GM12878 (cell line): ENCODE data around the gene S1PR1.

Experiments used
- CTCF ChIP-seq, 3 experiments: IDR thresholded peaks in 2 of 3; conservative IDR thresholded peaks in 1 of 3; 2 replicates each; pipeline ENCODE4 v1.5.1; 2011; ENCODE audit warnings: low read depth in 3 of 3, low read length in 3 of 3, mild to moderate bottlenecking in 3 of 3, control low read depth in 2 of 3, moderate library complexity in 2 of 3, inconsistent platforms in 1 of 3, mixed read lengths in 1 of 3; ENCODE audit not compliant: control insufficient read depth in 2 of 3, insufficient read depth in 1 of 3; ENCODE audit errors: extremely low read depth in 1 of 3
- DPF2 ChIP-seq: fragments of 450-650 bp; IDR thresholded peaks from 2 replicates; pipeline ENCODE4 v1.6.1; 2017; ENCODE audit warnings: mild to moderate bottlenecking
- ESRRA ChIP-seq: IDR thresholded peaks from 2 replicates; pipeline ENCODE4 v1.6.1; 2012; ENCODE audit warnings: mild to moderate bottlenecking, low read length, improper control_type of control experiment
- HCFC1 ChIP-seq: fragments of 150-350 bp; IDR thresholded peaks from 2 replicates; pipeline ENCODE4 v1.6.1; 2014; ENCODE audit warnings: low read length
- NFYB ChIP-seq: IDR thresholded peaks from 2 replicates; pipeline ENCODE4 v1.6.1; 2011; ENCODE audit warnings: low read depth, mild to moderate bottlenecking, low read length, improper control_type of control experiment, moderate library complexity; ENCODE audit not compliant: insufficient read depth
- POLR2A ChIP-seq: IDR thresholded peaks from 2 replicates; pipeline ENCODE4 v1.6.1; 2011; ENCODE audit warnings: low read depth, mild to moderate bottlenecking, low read length
- POLR2AphosphoS5 ChIP-seq: IDR thresholded peaks from 2 replicates; pipeline ENCODE4 v1.6.1; 2011; ENCODE audit warnings: mild to moderate bottlenecking, low read length, inconsistent platforms
- SMAD1 ChIP-seq: fragments of 450-650 bp; IDR thresholded peaks from 2 replicates; pipeline ENCODE4 v1.6.1; 2018; ENCODE audit warnings: mild to moderate bottlenecking, low read depth; ENCODE audit not compliant: partially characterized antibody
- SRF ChIP-seq, 2 experiments: IDR thresholded peaks; 2 replicates each; pipeline ENCODE4 v1.6.1; 2011; ENCODE audit warnings: low read depth in 2 of 2, low read length in 2 of 2, mild to moderate bottlenecking in 1 of 2, moderate library complexity in 1 of 2
- ZNF687 ChIP-seq: fragments of 450-650 bp; IDR thresholded peaks from 2 replicates; pipeline ENCODE4 v1.6.1; 2017; ENCODE audit warnings: mild to moderate bottlenecking, moderate library complexity

GRCh38 chr1:101194746-101195145 is 42.1 kb upstream of the S1PR1 start:
- TF ChIP-seq CTCF (IDR thresholded peaks at IDR 0.05 in 2 of 3, conservative IDR thresholded peaks at IDR 0.05 in 1 of 3; ENCODE audit: control insufficient read depth in 2 of 3, extremely low read depth in 1 of 3, insufficient read depth in 1 of 3, low read depth in 3 of 3, low read length in 3 of 3) = no peak
- no peak for TF ChIP-seq SRF (IDR thresholded peaks at IDR 0.05; ENCODE audit: low read depth in 2 of 2, low read length in 2 of 2)
- no peak for TF ChIP-seq ZNF687
- TF ChIP-seq NFYB = no peak
- no peak for TF ChIP-seq POLR2A
- no peak for TF ChIP-seq HCFC1
- no peak for TF ChIP-seq DPF2
- TF ChIP-seq ESRRA = no peak
- TF ChIP-seq SMAD1 = no peak
- no peak for TF ChIP-seq POLR2AphosphoS5
